Measurements from ENCODE around the gene MOXD1.

DNA sequence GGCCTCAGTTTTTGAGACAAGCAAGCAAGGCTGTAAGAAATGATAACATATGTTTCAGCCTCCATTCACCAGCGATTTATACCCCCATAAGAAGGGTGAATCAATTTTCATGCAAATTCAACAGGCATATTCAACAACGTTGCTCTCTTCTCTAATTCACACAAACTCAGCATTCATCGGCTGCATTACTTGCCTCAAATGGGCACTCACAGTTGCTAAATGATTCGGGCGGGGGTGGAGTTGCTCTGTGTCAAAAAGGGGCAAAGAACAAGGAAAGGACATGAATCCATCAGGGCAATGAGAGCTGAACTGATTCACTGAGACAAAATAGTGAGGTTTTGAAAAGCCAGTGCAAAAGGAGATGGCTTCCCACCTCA, 9.0 kb downstream of the MOXD1 start:
- TF ChIP-seq, protein P1, sequence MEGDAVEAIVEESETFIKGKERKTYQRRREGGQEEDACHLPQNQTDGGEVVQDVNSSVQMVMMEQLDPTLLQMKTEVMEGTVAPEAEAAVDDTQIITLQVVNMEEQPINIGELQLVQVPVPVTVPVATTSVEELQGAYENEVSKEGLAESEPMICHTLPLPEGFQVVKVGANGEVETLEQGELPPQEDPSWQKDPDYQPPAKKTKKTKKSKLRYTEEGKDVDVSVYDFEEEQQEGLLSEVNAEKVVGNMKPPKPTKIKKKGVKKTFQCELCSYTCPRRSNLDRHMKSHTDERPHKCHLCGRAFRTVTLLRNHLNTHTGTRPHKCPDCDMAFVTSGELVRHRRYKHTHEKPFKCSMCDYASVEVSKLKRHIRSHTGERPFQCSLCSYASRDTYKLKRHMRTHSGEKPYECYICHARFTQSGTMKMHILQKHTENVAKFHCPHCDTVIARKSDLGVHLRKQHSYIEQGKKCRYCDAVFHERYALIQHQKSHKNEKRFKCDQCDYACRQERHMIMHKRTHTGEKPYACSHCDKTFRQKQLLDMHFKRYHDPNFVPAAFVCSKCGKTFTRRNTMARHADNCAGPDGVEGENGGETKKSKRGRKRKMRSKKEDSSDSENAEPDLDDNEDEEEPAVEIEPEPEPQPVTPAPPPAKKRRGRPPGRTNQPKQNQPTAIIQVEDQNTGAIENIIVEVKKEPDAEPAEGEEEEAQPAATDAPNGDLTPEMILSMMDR (IDR thresholded peaks at IDR 0.05) = no peak
- no peak for TF ChIP-seq POLR2A (IDR thresholded peaks at IDR 0.05)
